GDM1 (cell line): ENCODE measurements around the gene ELF2.
"Not testable (repeated sequence)": the region's sequence is repeated elsewhere in the genome, so short reads cannot be mapped to it uniquely, and the experiment has no call there.

Experiments used
- DNase-seq: peaks from one replicate; lab custom pipeline; 2025; lab: John Stamatoyannopoulos, UW

Gene ELF2

DNA sequence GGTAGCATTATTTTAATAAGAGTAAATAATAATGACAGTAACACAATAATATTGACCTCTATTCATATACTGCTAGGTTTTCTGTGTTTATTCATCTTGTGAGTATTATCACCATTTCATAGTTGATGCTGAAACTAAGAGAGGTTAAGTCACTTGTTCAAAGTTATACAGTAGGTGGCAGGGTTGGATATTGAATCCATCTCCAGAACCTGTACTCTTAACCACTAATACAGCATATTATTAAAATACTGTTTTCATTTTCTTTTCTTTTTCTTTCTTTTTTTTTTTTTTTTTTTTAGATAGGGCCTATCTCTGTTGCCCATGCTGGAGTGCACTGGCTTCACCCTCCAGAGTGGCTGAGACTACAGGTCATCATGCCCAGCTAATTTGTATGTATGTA lies 7.1 kb upstream of the ELF2 start:
- peak; percentile 4 for DNase-seq

DNA sequence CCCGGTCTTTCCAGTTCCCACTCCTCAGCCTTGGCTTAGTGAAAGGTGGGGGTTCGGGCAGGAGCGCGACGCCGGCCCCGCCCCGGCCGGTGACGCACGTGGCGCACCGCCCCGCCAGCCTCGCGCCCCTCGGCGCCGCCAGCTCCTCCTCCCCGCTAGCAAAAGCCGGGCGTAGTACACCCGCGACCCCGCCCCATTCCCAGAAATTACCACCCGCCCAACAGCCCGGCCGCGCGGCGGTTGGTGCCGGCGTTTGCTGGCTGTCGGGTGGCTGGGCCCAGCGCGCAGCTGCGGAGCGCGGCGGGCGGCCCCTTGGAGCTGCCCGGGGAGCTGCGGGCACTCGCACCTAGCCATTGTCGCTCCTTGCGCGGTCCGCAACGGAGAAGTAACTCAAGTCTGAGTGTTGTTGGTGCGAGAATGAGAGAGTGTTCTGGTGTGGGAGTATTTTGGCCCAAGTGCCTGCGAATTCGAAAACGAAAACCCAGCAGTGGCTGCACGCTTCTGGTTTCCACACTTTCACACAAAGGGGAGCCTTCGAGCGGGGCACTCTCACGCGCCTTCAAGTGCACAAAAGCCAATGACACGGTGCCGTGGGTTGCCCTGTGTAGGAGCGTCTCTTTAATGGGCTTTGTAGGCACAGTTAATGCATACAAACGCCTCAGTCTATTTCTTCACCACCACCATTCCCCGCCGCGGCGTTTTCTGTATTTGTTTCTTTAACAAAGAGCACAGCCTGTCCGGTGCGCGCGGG lies 1.0 kb upstream of the ELF2 start:
- peak; percentile 94 for DNase-seq

DNA sequence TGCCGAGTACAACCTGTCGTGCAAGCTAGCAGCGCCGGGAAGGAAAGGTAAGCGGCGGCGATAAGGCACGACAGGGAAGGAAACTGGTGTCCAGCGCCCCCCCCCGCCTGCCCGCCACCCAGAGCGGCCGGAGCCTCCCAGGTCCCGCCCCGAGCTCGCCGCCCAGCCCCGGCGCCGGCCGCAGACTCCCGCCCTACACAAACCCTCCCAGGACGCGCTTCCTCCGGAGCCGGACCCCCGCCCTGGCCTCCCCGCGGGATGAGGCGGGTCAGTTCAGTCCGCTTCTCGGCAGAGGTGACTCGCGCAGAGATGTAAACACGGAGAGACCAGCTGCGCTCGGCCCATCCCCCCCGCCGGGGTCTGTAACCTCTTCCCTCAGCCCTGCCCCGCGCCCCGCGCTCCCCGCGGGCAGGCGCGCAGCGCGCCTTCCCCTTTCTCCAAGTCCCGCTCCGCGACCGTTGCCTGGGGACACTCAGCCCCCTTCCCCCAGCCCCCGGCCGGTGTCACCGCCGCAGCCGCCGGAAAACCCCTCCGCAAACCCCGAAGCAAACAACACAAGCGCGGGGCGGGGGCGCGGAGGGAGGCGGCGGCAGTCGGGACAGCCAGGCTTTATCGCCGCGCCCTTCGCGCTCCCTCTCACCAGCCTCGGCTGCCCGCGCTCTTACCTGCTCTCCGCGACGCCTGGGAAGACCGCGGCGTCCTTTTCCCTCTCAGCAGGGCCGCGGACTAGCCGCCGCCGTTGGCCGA lies 543 bp downstream of the ELF2 start:
- peak; percentile 62 for DNase-seq

DNA sequence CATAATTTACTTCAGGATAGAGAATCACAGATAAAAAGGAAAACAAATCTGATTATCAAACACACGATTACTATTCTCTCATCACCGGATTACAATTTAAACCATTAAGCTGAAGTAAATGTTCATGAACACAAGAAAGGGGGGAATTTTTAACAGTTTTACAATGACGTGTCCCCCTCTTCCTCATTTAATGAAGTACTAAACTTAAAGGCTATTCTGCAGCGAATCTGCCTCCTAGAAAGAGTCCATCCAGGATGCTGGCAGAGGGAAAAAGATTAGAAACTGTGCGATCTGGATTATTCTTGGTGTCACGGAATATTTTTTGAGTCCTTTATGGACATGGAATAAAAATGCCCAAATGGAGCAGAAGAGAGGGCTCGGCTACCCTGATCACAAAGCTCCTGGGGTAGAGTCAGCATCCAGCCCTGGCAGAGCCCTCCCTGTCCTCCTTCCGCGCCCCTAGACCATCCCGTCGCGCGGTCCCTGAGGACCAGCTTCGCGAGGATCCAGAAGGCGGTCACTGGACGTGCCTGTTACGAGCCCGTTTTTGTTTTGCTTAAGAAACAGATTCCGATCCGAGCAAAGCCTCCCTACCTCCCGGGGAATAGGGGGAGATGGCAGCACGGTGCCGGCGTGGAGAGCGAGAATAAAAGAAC lies 1.2 kb downstream of the ELF2 start:
- no peak for DNase-seq

DNA sequence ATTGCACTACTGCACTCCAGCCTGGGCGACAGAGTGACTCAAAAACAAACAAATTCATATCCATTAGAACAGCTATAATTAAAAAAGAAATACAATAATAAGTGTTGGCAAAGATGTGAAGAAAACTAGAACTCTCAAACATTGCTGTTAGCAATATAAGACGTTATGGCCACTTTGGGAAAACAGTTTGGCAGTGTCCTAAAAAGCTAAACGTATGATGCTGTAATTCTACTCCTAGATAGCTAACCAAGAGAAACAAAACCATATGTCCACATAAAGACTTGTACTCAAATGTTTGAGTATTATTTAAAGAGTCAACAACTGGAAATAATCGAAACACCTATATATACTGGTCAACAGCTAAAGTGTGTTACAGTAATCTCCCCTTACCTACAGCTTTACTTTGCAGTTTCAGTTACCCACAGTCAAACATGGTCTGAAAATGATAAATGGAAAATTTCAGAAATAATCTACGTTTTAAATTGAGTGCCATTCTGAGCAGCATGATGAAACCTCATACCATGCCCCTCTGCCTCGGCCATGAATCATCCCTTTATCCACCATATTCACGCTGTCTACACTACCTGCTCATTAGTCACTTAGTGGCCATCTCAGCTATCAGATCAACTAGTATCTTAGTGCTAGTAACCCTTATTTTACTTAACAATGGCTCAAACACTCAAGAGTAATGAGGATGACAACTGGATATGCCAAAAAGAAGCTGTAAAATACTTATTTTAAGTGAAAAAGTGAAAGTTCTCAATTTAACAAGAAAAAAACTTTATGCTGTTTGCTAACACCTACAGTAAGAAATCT lies 4.9 kb downstream of the ELF2 start:
- no peak for DNase-seq

DNA sequence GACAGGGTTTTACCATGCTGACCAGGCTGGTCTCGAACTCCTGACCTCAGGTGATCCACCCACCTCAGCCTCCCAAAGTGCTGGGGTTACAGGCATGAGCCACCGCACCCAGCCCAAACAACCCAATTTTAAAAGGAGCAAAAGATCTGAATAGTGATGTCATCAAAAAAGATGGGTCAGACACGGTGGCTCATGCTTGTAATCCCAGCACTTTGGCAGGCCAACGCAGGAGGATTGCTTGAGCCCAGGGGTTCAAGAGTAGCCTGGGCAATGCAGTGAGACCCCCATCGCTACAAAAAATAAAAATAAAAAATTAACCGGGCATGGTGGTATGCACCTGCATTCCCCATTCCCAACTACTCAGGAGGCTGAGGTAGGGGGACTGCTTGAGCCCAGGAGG lies 6.1 kb downstream of the ELF2 start:
- no peak for DNase-seq

DNA sequence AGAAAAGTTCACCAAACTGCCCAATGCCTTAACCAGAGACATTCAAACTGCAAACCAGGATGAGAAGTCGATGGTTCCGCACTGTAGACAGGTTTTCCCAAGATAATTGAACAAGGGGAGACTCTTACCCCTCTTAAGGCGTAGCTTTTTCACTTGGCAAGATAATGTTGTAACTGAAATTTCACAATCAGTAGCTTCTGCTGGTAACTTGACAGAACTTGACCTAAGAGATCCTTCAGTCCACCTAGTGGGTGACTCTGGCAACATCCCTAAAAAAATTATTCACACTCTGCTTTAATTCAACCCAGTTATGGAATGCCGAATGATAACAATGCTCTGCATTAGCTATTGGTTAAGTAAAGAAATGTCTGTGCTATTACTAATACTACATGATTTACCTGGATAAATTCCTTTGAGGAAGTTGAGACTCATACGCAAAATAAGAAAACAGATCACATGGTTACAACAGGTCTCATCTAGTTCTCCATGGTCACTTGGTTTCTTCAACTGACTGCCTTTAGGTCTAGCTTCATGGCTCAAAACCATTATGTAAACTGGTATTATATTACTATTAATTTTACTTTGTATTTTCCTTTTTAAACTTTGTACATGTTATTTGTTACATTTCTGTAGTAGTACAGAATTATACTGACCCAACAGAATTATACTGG lies 9.1 kb downstream of the ELF2 start:
- peak; percentile 9 for DNase-seq

DNA sequence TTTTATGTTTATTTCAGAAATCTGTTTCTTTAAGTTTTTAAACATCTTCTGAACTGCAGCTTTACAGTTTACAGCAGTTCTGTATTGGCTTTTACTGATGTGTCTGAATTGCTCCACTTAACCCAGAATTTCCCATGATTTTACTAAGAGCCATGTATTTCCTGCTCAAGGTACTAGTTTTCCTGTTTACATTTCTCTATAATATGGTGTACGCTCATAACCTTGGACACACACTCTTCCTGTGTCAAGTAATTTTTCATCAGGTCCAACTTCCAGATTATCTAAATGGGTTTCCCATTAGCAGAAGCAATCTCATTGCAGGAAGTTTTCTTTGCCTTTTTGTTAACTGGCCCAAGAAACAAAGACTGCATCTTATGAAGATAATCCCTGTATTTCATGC lies 12.3 kb downstream of the ELF2 start:
- no peak for DNase-seq

DNA sequence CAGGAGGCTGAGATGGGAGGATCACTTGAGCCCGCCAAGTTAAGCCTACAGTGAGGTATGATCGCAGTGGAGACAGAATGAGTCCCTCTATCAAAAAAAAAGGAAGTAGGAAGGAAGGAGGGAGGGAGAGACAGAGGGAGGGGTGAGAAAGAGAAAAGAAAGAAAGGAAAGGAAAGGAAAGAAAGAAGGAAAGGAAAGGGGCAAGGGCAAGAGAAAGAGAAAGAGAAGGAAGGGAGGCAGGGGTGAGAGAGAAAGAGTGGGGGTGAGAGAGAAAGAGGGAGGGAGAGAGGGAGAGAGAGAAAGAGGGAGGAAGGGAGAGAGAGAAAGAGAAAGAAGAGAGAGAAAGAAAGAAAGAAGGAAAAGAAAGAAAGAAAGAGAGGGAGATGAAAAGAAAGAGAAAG lies 13.2 kb downstream of the ELF2 start:
- DNase-seq, result no peak

DNA sequence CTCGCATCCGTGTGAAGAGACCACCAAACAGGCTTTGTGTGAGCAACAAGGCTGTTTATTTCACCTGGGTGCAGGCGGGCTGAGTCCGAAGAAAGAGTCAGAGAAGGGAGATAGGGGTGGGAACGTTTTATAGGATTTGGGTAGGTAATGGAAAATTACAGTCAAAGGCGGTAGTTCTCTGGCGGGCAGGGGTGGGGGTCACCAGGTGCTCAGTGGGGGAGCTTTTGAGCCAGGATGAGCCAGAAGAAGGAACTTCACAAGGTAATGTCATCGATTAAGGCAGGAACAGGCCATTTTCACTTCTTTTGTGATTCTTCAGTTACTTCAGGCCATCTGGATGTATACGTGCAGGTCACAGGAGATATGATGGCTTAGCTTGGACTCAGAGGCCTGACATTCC lies 19.0 kb downstream of the ELF2 start:
- not testable (repeated sequence) for DNase-seq

DNA sequence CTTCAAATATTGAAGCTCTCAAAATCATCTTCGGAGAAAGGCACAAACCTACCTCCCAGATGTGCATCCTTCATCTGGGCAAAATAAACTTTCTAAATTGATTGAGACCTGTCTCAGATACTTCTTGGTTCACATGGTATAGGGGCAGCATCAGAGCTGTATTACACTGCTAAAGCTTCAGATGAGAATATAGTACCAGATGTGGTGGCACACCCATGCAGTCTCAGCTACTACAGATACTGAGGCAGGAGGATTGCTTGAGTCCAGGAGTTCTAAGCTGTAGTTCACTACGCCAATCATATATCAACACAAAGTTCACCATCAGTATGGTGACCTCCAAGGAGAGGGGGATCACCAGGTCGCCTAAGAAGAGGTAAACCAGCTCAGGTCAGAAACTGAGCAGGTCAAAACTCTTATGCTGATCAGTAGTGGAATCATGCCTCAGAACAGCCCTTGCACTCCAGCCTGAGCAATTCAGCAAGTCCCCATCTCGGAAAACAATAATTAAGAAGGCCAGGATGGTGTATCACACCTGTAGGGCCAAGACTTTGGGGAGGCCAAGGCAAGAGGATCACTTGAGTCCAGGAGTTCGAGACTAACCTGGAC lies 22.0 kb downstream of the ELF2 start:
- DNase-seq, result no peak

DNA sequence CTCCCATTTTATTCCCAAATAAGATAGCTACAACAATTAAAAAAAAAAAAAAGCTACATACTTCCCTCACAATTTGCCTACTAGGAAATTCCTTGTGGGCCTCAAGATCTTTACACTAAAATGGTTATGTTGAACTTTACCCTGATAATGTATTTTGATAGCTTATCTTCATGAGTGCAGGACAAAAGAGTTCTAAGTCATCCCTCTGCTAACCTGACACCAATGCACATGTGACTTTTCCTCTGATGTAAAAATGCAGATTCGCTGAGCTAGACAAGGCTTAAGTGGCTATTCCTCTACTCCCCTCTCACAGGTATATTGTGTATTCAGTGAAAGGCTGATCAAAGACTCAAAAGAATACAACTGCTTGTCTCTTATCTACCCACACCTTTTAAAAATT lies 22.5 kb downstream of the ELF2 start:
- DNase-seq, result no peak

DNA sequence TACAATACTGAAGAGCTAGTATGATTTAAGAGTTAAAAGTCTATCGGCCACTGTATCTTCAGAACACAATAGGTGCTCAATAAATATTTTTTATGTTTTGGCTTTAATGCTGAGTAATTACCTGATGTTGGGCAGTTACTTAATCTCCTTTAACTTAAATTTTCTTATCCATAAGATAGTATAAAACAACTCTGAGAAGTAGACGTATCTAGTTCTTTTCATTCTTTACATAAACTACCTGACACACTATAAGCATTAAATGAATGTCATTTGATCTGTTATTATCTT lies 22.9 kb downstream of the ELF2 start:
- no peak for DNase-seq

DNA sequence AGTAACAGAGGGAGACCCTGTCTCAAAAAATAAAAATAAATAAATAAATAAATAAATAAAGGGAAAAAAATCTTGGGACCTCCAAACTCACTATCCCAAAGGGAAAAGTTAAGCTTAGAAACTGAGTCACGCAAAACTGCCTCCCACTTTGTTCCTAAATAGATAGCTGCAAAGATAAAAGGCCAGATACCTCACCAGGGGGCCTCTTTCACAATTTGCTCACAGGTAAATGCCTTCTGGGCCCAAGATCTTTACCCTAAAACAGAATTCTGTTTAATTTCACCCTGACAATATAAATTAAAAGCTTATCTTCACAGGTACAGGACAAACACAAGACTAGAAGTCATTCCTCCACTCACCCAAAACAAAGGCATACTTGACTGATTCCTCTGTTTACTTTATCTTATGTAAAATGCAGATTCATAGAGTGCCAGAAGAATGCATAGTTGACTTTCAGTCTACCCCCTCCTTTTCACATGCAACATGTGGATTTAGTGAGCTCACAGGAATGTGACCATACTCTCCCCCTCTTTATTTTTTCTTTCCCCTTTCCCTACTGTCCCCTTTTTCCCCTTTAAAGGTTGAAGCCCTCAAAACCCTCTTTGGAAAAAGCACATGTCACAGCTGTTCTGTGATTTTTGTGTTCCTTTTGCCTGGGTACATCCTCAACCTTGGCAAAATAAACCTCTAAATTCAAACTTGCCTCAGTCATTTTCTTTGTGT lies 23.4 kb downstream of the ELF2 start:
- no peak for DNase-seq

DNA sequence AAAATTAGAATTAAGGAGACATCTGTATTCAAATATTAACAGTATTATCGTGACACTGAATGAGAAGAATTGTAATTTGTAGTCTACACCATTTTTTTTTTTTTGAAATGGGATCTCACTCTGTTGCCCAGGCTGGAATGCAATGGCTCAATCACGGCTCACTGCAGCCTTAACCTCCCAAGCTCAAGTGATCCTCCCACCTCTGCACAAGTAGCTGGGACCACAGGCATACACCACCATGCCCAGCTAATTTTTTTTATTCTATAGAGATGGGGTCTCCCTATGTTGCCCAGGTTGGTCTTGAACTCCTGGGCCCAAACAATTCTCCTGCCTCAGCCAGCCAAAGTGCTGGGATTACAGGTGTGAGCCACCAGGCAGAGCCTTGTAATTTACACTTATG lies 24.8 kb downstream of the ELF2 start:
- no peak for DNase-seq

DNA sequence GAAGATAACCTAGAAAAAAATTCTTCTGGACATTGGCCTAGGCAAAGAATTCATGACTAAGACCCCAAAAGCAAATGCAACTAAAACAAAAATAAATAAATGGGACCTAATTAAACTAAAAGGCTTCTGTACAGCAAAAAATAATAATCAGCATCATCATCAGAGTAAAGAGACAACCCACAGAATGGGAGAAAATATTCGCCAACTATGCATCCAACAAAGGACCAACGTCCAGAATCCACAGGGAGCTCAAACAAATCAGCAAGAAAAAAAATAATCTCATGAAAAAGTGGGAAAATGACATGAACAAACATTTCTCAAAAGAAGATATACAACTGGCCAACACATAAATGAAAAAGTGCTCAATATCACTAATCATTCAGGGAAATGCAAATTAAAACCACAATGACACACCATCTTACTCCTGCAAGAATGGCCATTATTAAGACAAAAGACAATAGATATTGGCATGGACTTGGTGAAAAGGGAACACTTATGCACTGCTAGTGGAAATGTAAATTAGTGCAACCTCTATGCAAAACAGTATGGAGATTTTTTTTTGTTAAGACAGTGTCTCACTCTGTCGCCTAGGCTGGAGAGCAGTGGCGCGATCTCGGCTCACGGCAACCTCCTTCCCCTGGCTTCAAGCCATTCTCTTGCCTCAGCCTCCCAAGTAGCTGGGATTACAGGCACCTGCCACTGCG lies 29.9 kb downstream of the ELF2 start:
- DNase-seq, result no peak

DNA sequence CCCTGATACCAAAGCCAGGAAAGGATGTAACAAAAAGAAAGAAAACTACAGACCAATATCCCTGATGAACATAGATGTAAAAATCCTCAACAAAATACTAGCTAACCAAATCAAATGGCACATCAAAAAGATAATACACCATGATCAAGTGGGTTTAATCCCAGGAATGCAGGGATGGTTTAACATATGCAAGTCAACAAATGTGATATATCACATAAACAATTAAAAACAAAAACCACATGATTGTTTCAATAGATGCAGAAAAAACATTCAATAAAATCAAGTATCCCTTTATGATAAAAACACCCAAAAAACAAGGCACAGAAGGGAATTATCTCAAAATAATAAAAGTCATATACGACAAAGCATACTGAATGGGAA lies 31.5 kb downstream of the ELF2 start:
- DNase-seq, result no peak

DNA sequence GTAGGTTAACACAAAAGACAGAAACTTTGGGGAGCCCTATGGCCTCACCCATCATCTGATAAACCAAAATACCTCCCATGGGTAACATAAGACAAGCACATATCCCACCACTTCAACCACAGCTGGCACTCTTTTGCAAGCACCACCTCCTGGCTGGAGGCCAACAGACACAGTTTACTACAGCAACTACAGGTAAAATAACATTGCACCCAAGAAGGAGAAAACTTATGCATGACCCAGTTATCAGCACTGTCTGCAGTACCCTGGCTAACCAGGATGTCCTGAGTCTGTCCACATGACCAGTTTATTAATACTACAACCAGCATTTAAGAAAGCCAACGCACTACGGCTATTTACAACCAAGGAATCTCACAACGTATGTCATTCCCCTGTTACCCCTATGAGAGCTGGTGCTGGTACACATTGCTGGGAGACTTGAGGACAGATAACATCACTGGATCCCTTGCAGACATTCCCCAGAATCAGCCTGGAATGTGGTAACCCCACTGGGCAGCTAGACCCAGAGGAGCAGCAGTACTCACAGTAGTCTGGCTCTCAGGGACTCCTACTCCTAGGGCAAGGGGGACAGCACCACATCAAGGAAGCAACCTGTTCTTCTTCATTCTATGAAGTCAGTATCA lies 32.0 kb downstream of the ELF2 start:
- DNase-seq, result no peak

DNA sequence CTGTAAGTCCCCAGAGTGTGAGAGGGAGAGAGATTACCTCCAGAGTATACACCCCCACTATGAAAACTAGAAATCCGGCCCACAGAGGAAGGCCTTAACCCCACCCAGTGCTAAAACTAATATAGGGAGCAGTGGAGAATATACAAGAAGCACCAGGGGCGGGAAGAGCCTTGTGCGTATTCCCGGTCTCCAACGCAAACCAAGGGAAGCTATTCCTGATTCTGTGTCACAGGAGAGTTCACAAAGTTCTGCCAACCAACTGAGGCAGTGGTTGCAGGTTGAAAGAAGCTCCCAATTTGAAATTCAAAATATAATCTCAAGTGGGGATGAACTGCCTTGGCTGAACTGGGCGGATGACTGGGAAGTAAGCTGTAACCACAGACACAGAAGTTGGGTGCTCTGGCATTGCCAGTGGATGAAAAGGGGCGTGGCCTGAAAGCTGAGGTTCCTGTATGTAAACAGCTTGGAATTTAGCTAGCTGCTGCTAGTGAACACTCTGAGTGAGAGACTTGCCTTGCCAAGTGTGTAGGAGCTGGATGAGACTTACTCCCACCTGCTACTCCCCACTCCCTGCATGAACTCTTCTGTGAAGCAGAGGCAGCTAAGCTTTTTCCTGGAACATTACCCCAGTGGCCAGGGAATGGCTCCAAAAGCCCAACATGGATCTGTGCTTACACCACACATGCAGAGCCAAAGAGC lies 32.7 kb downstream of the ELF2 start:
- DNase-seq, result peak; percentile 15
